ENCODE results near the gene SSH2.
A peak's percentile ranks its signal among the peaks of the same experiment; 100 is the strongest.

SSH2 gene

GRCh38 chr17:29844339-29845048 lies 85.5 kb downstream of the SSH2 start:
- H3K4me1 ChIP-seq (ENCODE audit: control insufficient read depth in 1 of 2, insufficient read depth in 2 of 2, low read length in 2 of 2): peaks cover 3 to 4% of the 10 kb centered on the region in 2 donors

DNA sequence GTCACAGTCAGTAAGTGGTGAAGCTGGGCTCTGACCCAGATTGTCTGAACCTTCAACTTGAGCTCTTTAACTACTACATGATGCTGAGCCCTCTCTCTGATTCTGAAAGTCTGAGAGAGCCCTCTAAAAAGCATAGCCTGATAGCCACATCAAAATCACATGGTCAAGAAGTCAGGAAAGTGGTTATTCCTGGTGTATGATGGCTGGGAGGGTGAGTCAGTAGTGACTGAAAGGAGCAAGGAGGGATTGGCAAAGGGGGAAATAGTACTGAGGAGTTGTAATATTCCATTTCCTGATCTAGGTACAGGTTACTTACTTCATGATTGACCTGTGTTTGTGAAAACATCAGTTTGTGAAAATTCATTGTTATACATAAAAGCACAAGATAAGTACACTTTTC lies 89.1 kb downstream of the SSH2 start:
- Histone ChIP-seq H3K4me1 (ENCODE audit: control insufficient read depth in 1 of 2, insufficient read depth in 2 of 2, low read length in 2 of 2) (peaks cover 4 to 5% of the 10 kb centered on the region in 2 donors), H3K4me3 (ENCODE audit: low read depth in 1 of 2, low read length in 2 of 2) (no peak overlapping the region), H3K27ac (ENCODE audit: low read depth, low read length) (no peak overlapping the region), H3K9ac (ENCODE audit: low read depth in 1 of 2, low read length in 2 of 2) (no peak overlapping the region), H3K9me3 (ENCODE audit: control insufficient read depth in 1 of 2, low read length in 2 of 2) (no peaks in the 10 kb centered on the region), H3K36me3 (ENCODE audit: control insufficient read depth in 1 of 2, insufficient read depth in 2 of 2, low read length in 2 of 2) (no peaks in the 10 kb centered on the region), H3K27me3 (ENCODE audit: control insufficient read depth in 1 of 2, insufficient read depth in 2 of 2, low read length in 2 of 2) (no peaks in the 10 kb centered on the region)

More at GRCh38 chr17:29844339-29845048, 85.5 kb downstream of the SSH2 start:
- no peak overlapping the region for H3K4me3 ChIP-seq (ENCODE audit: low read depth in 1 of 2, low read length in 2 of 2)
- H3K36me3 ChIP-seq (ENCODE audit: control insufficient read depth in 1 of 2, insufficient read depth in 2 of 2, low read length in 2 of 2): peaks cover 0 to 4% of the 10 kb centered on the region in 2 donors
- no peak overlapping the region for H3K27ac ChIP-seq (ENCODE audit: low read depth, low read length)
- no peaks in the 10 kb centered on the region for H3K27me3 ChIP-seq (ENCODE audit: control insufficient read depth in 1 of 2, insufficient read depth in 2 of 2, low read length in 2 of 2)
- H3K9me3 ChIP-seq (ENCODE audit: control insufficient read depth in 1 of 2, low read length in 2 of 2): no peaks in the 10 kb centered on the region
- H3K9ac ChIP-seq (ENCODE audit: low read depth in 1 of 2, low read length in 2 of 2): no peak overlapping the region

DNA sequence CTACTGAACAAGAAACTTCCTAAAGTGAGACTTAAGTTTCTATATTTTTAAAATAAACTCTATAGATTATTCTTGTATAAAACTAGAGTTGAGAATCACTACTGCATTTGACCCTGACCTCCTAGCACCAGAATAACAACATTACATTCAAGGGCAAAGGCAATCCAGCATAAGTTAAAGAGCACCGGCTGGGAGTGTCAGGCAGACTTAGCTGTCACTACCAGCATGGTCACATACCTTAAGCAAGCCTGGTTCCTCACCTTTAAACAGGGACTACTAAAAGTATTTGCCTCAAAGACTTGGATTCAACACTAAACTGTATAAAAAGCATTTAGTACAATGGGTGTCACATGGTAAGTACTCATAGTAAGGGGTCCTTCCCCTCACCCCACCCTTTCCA lies 90.4 kb downstream of the SSH2 start:
- no peaks in the 10 kb centered on the region for H3K9me3 ChIP-seq (ENCODE audit: control insufficient read depth in 1 of 2, low read length in 2 of 2)
- no peak overlapping the region for H3K9ac ChIP-seq (ENCODE audit: low read depth in 1 of 2, low read length in 2 of 2)
- no peaks in the 10 kb centered on the region for H3K27me3 ChIP-seq (ENCODE audit: control insufficient read depth in 1 of 2, insufficient read depth in 2 of 2, low read length in 2 of 2)
- peaks cover 10 to 12% of the 10 kb centered on the region in 2 donors for H3K4me1 ChIP-seq (ENCODE audit: control insufficient read depth in 1 of 2, insufficient read depth in 2 of 2, low read length in 2 of 2)
- H3K36me3 ChIP-seq (ENCODE audit: control insufficient read depth in 1 of 2, insufficient read depth in 2 of 2, low read length in 2 of 2): no peaks in the 10 kb centered on the region
- H3K4me3 ChIP-seq (ENCODE audit: low read depth in 1 of 2, low read length in 2 of 2): no peak overlapping the region
- no peak overlapping the region for H3K27ac ChIP-seq (ENCODE audit: low read depth, low read length)

GRCh38 chr17:29838961-29839360 lies 91.1 kb downstream of the SSH2 start:
- Histone ChIP-seq H3K36me3 (ENCODE audit: control insufficient read depth in 1 of 2, insufficient read depth in 2 of 2, low read length in 2 of 2) (no peaks in the 10 kb centered on the region), H3K27ac (ENCODE audit: low read depth, low read length) (no peak overlapping the region), H3K9ac (ENCODE audit: low read depth in 1 of 2, low read length in 2 of 2) (no peak overlapping the region), H3K27me3 (ENCODE audit: control insufficient read depth in 1 of 2, insufficient read depth in 2 of 2, low read length in 2 of 2) (no peaks in the 10 kb centered on the region), H3K4me3 (ENCODE audit: low read depth in 1 of 2, low read length in 2 of 2) (no peak overlapping the region), H3K4me1 (ENCODE audit: control insufficient read depth in 1 of 2, insufficient read depth in 2 of 2, low read length in 2 of 2) (peaks cover 10 to 12% of the 10 kb centered on the region in 2 donors), H3K9me3 (ENCODE audit: control insufficient read depth in 1 of 2, low read length in 2 of 2) (no peaks in the 10 kb centered on the region)

- H3K27ac ChIP-seq (ENCODE audit: low read depth, low read length): no peak overlapping the region
Observed at GRCh38 chr17:29837531-29837930, 92.5 kb downstream of the SSH2 start.

DNA sequence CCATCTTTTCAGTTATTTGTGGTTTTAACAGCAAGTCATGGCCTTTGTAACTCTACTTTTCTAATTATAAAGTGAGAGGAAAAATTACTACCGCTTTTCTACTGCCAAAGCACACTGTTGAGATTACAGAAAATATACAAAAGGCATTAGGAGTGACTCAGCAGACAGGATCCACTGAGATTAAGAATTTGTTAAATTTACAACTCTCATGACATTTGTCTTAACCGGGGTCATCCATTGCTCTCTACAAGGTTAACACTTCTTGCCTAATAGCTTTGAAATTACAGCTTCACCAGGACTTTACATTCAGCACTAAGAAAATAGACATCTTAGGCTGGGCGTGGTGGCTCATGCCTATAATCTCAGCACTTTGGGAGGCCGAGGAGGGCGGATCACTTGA lies 93.4 kb downstream of the SSH2 start:
- no peaks in the 10 kb centered on the region for H3K27me3 ChIP-seq (ENCODE audit: control insufficient read depth in 1 of 2, insufficient read depth in 2 of 2, low read length in 2 of 2)

More at GRCh38 chr17:29837531-29837930, 92.5 kb downstream of the SSH2 start:
- no peak overlapping the region for H3K4me3 ChIP-seq (ENCODE audit: low read depth in 1 of 2, low read length in 2 of 2)
- H3K4me1 ChIP-seq (ENCODE audit: control insufficient read depth in 1 of 2, insufficient read depth in 2 of 2, low read length in 2 of 2): peaks cover 10 to 12% of the 10 kb centered on the region in 2 donors
- H3K27me3 ChIP-seq (ENCODE audit: control insufficient read depth in 1 of 2, insufficient read depth in 2 of 2, low read length in 2 of 2): no peaks in the 10 kb centered on the region
- no peak overlapping the region for H3K9ac ChIP-seq (ENCODE audit: low read depth in 1 of 2, low read length in 2 of 2)
- H3K9me3 ChIP-seq (ENCODE audit: control insufficient read depth in 1 of 2, low read length in 2 of 2): no peaks in the 10 kb centered on the region
- no peaks in the 10 kb centered on the region for H3K36me3 ChIP-seq (ENCODE audit: control insufficient read depth in 1 of 2, insufficient read depth in 2 of 2, low read length in 2 of 2)

GRCh38 chr17:29835435-29836351 lies 94.3 kb downstream of the SSH2 start:
- Histone ChIP-seq H3K4me3 (ENCODE audit: low read depth in 1 of 2, low read length in 2 of 2) (no peak overlapping the region), H3K9me3 (ENCODE audit: control insufficient read depth in 1 of 2, low read length in 2 of 2) (no peaks in the 10 kb centered on the region), H3K27me3 (ENCODE audit: control insufficient read depth in 1 of 2, insufficient read depth in 2 of 2, low read length in 2 of 2) (no peaks in the 10 kb centered on the region), H3K27ac (ENCODE audit: low read depth, low read length) (no peak overlapping the region), H3K9ac (ENCODE audit: low read depth in 1 of 2, low read length in 2 of 2) (peak overlapping the region in 1 of 2 donors; percentile 15), H3K4me1 (ENCODE audit: control insufficient read depth in 1 of 2, insufficient read depth in 2 of 2, low read length in 2 of 2) (peaks cover 10 to 12% of the 10 kb centered on the region in 2 donors), H3K36me3 (ENCODE audit: control insufficient read depth in 1 of 2, insufficient read depth in 2 of 2, low read length in 2 of 2) (no peaks in the 10 kb centered on the region)

More for the DNA sequence above, 93.4 kb downstream of the SSH2 start:
- no peaks in the 10 kb centered on the region for H3K9me3 ChIP-seq (ENCODE audit: control insufficient read depth in 1 of 2, low read length in 2 of 2)
- no peak overlapping the region for H3K27ac ChIP-seq (ENCODE audit: low read depth, low read length)
- H3K4me3 ChIP-seq (ENCODE audit: low read depth in 1 of 2, low read length in 2 of 2): no peak overlapping the region
- no peaks in the 10 kb centered on the region for H3K36me3 ChIP-seq (ENCODE audit: control insufficient read depth in 1 of 2, insufficient read depth in 2 of 2, low read length in 2 of 2)
- peaks cover 10 to 12% of the 10 kb centered on the region in 2 donors for H3K4me1 ChIP-seq (ENCODE audit: control insufficient read depth in 1 of 2, insufficient read depth in 2 of 2, low read length in 2 of 2)
- H3K9ac ChIP-seq (ENCODE audit: low read depth in 1 of 2, low read length in 2 of 2): no peak overlapping the region

- H3K27ac ChIP-seq (ENCODE audit: low read depth, low read length): no peak overlapping the region
- H3K4me1 ChIP-seq (ENCODE audit: control insufficient read depth in 1 of 2, insufficient read depth in 2 of 2, low read length in 2 of 2): peaks cover 10 to 17% of the 10 kb centered on the region in 2 donors
Observed at GRCh38 chr17:29833801-29834200, 96.2 kb downstream of the SSH2 start.

GRCh38 chr17:29828676-29829284 lies 101.2 kb downstream of the SSH2 start:
- Histone ChIP-seq H3K27me3 (ENCODE audit: control insufficient read depth in 1 of 2, insufficient read depth in 2 of 2, low read length in 2 of 2) (no peaks in the 10 kb centered on the region), H3K4me3 (ENCODE audit: low read depth in 1 of 2, low read length in 2 of 2) (no peak overlapping the region), H3K4me1 (ENCODE audit: control insufficient read depth in 1 of 2, insufficient read depth in 2 of 2, low read length in 2 of 2) (peaks cover 11 to 38% of the 10 kb centered on the region in 2 donors), H3K27ac (ENCODE audit: low read depth, low read length) (no peak overlapping the region), H3K9me3 (ENCODE audit: control insufficient read depth in 1 of 2, low read length in 2 of 2) (no peaks in the 10 kb centered on the region), H3K36me3 (ENCODE audit: control insufficient read depth in 1 of 2, insufficient read depth in 2 of 2, low read length in 2 of 2) (no peaks in the 10 kb centered on the region), H3K9ac (ENCODE audit: low read depth in 1 of 2, low read length in 2 of 2) (no peak overlapping the region)

More at GRCh38 chr17:29833801-29834200, 96.2 kb downstream of the SSH2 start:
- Histone ChIP-seq H3K27me3 (ENCODE audit: control insufficient read depth in 1 of 2, insufficient read depth in 2 of 2, low read length in 2 of 2) (no peaks in the 10 kb centered on the region), H3K4me3 (ENCODE audit: low read depth in 1 of 2, low read length in 2 of 2) (no peak overlapping the region), H3K9ac (ENCODE audit: low read depth in 1 of 2, low read length in 2 of 2) (no peak overlapping the region), H3K36me3 (ENCODE audit: control insufficient read depth in 1 of 2, insufficient read depth in 2 of 2, low read length in 2 of 2) (no peaks in the 10 kb centered on the region), H3K9me3 (ENCODE audit: control insufficient read depth in 1 of 2, low read length in 2 of 2) (no peaks in the 10 kb centered on the region)

GRCh38 chr17:29827179-29827578 lies 102.8 kb downstream of the SSH2 start:
- H3K4me3 ChIP-seq (ENCODE audit: low read depth in 1 of 2, low read length in 2 of 2): no peak overlapping the region
- no peaks in the 10 kb centered on the region for H3K27me3 ChIP-seq (ENCODE audit: control insufficient read depth in 1 of 2, insufficient read depth in 2 of 2, low read length in 2 of 2)
- no peaks in the 10 kb centered on the region for H3K9me3 ChIP-seq (ENCODE audit: control insufficient read depth in 1 of 2, low read length in 2 of 2)
- no peak overlapping the region for H3K27ac ChIP-seq (ENCODE audit: low read depth, low read length)
- H3K36me3 ChIP-seq (ENCODE audit: control insufficient read depth in 1 of 2, insufficient read depth in 2 of 2, low read length in 2 of 2): no peaks in the 10 kb centered on the region
- peaks cover 11 to 40% of the 10 kb centered on the region in 2 donors for H3K4me1 ChIP-seq (ENCODE audit: control insufficient read depth in 1 of 2, insufficient read depth in 2 of 2, low read length in 2 of 2)
- H3K9ac ChIP-seq (ENCODE audit: low read depth in 1 of 2, low read length in 2 of 2): no peak overlapping the region

Data from duodenal mucosa (tissue), 2 donors.